ENCODE data around the gene GRIK1.

GRCh38 chr21:29940991-29941390 lies 1.2 kb upstream of the GRIK1 start:
- TF ChIP-seq CTCF (IDR thresholded peaks at IDR 0.05) (no peak), POLR2A (IDR thresholded peaks at IDR 0.05) (no peak)
